Adrenal gland (tissue), 5 donors: ENCODE results near the gene PSAPL1.

Experiments
- POLR2A ChIP-seq, 2 donors: fragments of 450-650 bp; IDR thresholded peaks; one replicate each; pipeline ENCODE4 v1.6.1; 2017; ENCODE audit warnings: antibody characterized with exemption in 2 of 2, mild to moderate bottlenecking in 2 of 2, moderate library complexity in 1 of 2
- TF ChIP-seq, protein P1 (sequence below), 6 experiments: fragments of 450-650 bp in 4 of 6; fragments of 200-600 bp in 2 of 6; sonication (generic) in 1 of 6; IDR thresholded peaks; 1 replicate in 5 of 6; 2 replicates in 1 of 6; pipeline versions ENCODE4 v1.5.1 to v1.8.0; 2016 to 2021; ENCODE audit warnings: antibody characterized with exemption in 6 of 6, mild to moderate bottlenecking in 2 of 6, moderate library complexity in 1 of 6
- donor health status: DM: no; HTN: no; CAD: no.

GRCh38 chr4:7384929-7385890, 49.5 kb downstream of the PSAPL1 start:
- TF ChIP-seq, protein P1, sequence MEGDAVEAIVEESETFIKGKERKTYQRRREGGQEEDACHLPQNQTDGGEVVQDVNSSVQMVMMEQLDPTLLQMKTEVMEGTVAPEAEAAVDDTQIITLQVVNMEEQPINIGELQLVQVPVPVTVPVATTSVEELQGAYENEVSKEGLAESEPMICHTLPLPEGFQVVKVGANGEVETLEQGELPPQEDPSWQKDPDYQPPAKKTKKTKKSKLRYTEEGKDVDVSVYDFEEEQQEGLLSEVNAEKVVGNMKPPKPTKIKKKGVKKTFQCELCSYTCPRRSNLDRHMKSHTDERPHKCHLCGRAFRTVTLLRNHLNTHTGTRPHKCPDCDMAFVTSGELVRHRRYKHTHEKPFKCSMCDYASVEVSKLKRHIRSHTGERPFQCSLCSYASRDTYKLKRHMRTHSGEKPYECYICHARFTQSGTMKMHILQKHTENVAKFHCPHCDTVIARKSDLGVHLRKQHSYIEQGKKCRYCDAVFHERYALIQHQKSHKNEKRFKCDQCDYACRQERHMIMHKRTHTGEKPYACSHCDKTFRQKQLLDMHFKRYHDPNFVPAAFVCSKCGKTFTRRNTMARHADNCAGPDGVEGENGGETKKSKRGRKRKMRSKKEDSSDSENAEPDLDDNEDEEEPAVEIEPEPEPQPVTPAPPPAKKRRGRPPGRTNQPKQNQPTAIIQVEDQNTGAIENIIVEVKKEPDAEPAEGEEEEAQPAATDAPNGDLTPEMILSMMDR (IDR thresholded peaks at IDR 0.05) = no peak
- TF ChIP-seq POLR2A (IDR thresholded peaks at IDR 0.05) = no peak
